GM12875 (cell line): ENCODE results near the gene BMPER.

Experiments
- H3K4me3 ChIP-seq: one replicate; pipeline ENCODE4 v1.5.1; 2011; ENCODE audit warnings: low read depth, low read length, control low read depth
- TF ChIP-seq, protein P1 (sequence below): IDR thresholded peaks from 2 replicates; pipeline ENCODE4 v1.5.1; 2011; ENCODE audit warnings: low read depth, mild to moderate bottlenecking, control low read depth, inconsistent platforms, low read length, moderate library complexity, borderline replicate concordance; ENCODE audit not compliant: insufficient read depth

The BMPER gene

DNA sequence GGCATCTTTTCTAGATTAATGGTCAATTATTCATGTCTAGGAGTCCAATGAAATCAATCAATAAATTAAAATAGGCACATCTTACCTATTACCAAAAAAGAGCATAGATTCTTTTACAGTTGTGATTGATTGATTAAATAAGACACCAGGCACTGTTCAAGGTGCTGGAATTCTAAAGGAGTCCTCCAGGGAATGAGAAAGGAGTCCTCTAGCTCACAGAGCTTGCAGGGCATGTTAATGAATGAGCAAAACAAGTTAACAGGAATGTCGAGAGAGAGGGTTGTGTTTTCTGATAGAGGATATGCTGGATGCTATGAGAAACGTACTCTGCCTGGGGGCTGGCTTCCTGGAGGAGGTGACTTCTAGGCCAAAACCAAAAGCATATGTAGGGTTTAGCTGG is 191.4 kb downstream of the BMPER start:
- H3K4me3 ChIP-seq, result no peak overlapping the region
- TF ChIP-seq, protein P1, sequence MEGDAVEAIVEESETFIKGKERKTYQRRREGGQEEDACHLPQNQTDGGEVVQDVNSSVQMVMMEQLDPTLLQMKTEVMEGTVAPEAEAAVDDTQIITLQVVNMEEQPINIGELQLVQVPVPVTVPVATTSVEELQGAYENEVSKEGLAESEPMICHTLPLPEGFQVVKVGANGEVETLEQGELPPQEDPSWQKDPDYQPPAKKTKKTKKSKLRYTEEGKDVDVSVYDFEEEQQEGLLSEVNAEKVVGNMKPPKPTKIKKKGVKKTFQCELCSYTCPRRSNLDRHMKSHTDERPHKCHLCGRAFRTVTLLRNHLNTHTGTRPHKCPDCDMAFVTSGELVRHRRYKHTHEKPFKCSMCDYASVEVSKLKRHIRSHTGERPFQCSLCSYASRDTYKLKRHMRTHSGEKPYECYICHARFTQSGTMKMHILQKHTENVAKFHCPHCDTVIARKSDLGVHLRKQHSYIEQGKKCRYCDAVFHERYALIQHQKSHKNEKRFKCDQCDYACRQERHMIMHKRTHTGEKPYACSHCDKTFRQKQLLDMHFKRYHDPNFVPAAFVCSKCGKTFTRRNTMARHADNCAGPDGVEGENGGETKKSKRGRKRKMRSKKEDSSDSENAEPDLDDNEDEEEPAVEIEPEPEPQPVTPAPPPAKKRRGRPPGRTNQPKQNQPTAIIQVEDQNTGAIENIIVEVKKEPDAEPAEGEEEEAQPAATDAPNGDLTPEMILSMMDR, result no peak

DNA sequence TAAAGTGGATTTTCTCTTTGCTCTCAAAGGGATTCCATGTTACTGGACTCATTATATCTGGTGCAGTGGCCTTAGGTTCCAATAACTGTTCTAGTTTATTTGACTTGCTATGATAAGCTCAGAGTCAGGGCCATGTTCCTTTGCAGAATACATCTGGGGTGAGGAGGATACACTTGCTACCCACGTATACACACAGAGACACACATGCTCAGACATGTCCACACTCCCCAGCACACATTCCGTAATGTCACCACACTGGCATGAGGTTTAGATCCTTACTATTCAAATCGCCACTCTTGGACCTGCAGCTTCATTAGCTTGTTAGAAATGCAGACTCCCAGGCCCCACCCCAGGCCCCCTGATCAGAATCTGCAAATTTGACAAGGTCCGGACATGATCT is 195.3 kb downstream of the BMPER start:
- TF ChIP-seq, protein P1, result no peak
- H3K4me3 ChIP-seq, result no peak overlapping the region

DNA sequence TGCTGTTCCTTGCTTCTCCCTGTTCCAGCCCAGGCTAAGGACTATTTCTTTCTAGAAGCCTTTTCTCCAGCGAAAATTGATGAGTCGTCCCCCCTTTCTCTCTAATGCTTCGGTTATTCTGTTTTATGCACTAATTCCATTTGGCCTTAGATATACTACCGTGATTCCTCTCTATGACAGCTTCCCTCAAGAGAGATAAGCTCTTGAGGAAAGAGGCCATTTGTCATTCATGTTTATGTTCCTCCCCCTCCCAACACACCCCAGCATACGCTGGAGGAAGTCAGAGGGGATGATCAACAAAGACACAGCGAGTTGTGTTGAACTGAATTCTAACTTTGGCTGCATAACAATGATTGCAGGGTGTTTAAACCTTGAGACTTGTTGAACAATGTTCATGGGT is 198.8 kb downstream of the BMPER start:
- TF ChIP-seq, protein P1, result no peak

DNA sequence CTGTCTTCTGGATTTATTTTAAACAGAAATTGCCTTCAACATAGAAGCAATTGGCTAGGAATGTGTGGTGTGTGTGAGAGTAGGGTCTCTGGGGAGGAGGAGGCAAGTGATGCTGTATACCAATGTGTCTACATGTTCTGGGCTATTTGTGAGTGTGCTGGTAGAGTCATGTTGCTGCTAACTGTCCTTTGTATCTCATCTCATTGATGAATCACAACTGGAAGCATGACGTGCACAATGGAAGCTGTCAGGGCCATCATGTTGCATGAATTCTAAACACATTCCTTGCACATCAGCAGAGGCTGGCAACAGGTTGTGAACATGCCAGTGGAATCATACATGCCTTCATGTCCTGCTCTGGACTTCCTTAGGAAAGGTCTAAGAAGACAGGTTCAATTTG is 199.7 kb downstream of the BMPER start:
- TF ChIP-seq, protein P1, result no peak

More for the DNA sequence above, 198.8 kb downstream of the BMPER start:
- no peak overlapping the region for H3K4me3 ChIP-seq

DNA sequence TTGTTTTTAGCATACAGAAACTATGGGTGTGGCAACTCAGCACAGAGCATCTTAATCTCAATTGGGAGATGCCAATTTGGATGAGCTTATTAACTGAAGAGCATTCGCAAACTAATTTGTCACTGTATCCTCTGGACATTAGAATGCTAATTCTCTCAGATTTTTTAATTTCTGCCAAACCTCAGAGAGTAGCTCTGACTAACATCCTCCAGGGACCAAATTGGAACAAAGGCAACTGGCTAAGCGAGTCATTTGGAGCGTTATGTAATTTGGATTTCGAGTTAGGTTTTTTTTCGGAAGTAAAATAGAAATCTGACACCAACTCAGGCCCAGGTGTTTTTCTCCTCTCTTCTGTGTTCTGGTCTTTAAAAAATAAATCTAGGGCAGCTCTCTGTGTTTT is 201.9 kb downstream of the BMPER start:
- TF ChIP-seq, protein P1, result no peak
- no peak overlapping the region for H3K4me3 ChIP-seq

More for the DNA sequence above, 199.7 kb downstream of the BMPER start:
- no peak overlapping the region for H3K4me3 ChIP-seq

DNA sequence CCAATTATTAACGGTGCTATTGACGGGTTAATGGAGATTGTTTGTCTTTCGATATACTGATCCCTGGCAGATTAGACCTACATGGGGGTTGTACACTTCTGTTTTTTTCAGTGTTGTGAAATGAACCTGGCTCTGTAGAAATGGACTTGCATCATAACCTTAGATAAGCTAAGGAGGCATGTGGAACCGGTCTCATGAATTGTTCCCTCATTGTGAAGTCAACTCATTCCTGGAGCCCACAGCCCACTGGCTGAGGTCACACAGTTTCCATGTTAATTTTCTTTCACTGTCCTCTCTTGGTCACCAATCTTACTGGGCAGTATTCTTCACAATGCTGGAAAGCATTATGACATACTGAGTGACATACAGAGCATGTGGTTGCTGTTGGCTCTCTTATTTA is 202.8 kb downstream of the BMPER start:
- no peak overlapping the region for H3K4me3 ChIP-seq
- TF ChIP-seq, protein P1, result no peak

DNA sequence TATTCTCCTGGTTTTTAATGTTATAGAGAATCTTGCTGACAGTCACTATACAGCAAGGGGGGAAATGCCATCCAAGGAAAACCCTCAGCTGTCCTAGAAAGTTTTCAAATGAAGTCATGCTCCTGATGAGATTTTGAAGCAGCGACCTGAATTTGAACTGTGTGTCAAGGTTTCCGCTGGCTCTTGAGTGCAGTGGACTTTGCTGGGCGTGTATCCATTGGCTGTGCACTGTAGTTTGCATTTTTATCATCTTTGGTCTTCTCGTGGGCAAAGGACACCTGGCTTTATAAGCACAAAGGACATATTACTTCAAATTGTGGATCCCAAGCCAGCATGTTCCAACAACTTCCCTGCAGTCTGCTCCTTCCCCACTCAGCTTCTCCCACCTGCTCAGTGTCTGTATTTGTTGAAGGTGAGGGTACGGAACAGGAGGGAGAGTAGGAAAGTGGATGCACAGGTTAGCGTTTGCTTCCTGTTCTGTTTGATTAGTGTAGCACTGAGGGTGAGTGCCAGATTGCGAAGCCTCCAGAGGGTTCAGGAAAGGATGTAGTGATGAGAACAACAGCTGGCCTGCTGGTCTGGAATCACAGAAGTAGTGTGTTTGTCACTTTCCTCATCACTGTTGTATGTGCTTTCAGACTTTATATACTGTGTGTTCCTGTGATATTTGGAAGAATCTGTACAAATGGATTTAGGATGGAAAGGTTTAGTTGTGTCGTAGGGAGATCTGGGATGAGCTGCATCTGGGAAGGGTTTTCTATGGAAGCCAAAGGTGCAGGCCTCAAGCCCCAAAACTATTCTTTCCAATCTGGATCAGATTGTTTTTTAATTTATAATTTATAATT is 204.8 kb downstream of the BMPER start:
- TF ChIP-seq, protein P1, result no peak
- no peak overlapping the region for H3K4me3 ChIP-seq
